Skeletal muscle satellite cell (primary cell): ENCODE results near the gene RSPH9.

Experiments
- H3K27me3 ChIP-seq: 2 replicates; pipeline ENCODE4 v1.7.0; 2013; ENCODE audit warnings: low read length; ENCODE audit not compliant: control insufficient read depth, insufficient read depth
- H3K36me3 ChIP-seq: 2 replicates; pipeline ENCODE4 v1.7.0; 2013; ENCODE audit warnings: mild to moderate bottlenecking, control low read depth, low read length; ENCODE audit not compliant: insufficient read depth
- H3K4me1 ChIP-seq: 2 replicates; pipeline ENCODE4 v1.7.0; 2013; ENCODE audit warnings: low read length; ENCODE audit not compliant: control insufficient read depth, insufficient read depth
- H3K4me2 ChIP-seq: 2 replicates; pipeline ENCODE4 v1.7.0; 2013; ENCODE audit warnings: mild to moderate bottlenecking, low read length
- H3K4me3 ChIP-seq: 2 replicates; pipeline ENCODE4 v1.7.0; 2013; ENCODE audit warnings: low read length
- H3K9ac ChIP-seq: 2 replicates; pipeline ENCODE4 v1.7.0; 2013; ENCODE audit warnings: mild to moderate bottlenecking, low read depth, low read length, moderate library complexity
- H3K9me3 ChIP-seq: replicated peaks from 2 replicates; pipeline ENCODE4 v1.7.0; 2013; ENCODE audit warnings: mild to moderate bottlenecking, control low read depth, low read length

RSPH9 gene

GRCh38 chr6:43671801-43672690 lies 27.2 kb downstream of the RSPH9 start:
- Histone ChIP-seq H3K36me3 (peaks cover 53% of the 10 kb centered on the region), H3K9me3 (no peaks in the 10 kb centered on the region), H3K4me2 (no peak overlapping the region), H3K9ac (no peak overlapping the region), H3K4me1 (peaks cover 20% of the 10 kb centered on the region), H3K27me3 (no peaks in the 10 kb centered on the region), H3K4me3 (no peak overlapping the region)

GRCh38 chr6:43673444-43674084 lies 28.7 kb downstream of the RSPH9 start:
- H3K36me3 ChIP-seq, result peaks cover 68% of the 10 kb centered on the region
- H3K4me1 ChIP-seq, result peaks cover 13% of the 10 kb centered on the region
- H3K9ac ChIP-seq, result no peak overlapping the region

GRCh38 chr6:43674291-43674690 lies 29.5 kb downstream of the RSPH9 start:
- peaks cover 75% of the 10 kb centered on the region for H3K36me3 ChIP-seq
- no peak overlapping the region for H3K9ac ChIP-seq

More at GRCh38 chr6:43673444-43674084, 28.7 kb downstream of the RSPH9 start:
- Histone ChIP-seq H3K4me3 (no peak overlapping the region), H3K4me2 (no peak overlapping the region), H3K27me3 (no peaks in the 10 kb centered on the region), H3K9me3 (no peaks in the 10 kb centered on the region)

GRCh38 chr6:43674921-43675320 lies 30.1 kb downstream of the RSPH9 start:
- H3K36me3 ChIP-seq, result peaks cover 81% of the 10 kb centered on the region
- no peaks in the 10 kb centered on the region for H3K4me1 ChIP-seq
- H3K9ac ChIP-seq, result no peak overlapping the region
- H3K4me2 ChIP-seq, result no peak overlapping the region
- H3K9me3 ChIP-seq, result no peaks in the 10 kb centered on the region
- H3K4me3 ChIP-seq, result no peak overlapping the region
- H3K27me3 ChIP-seq, result no peaks in the 10 kb centered on the region

More at GRCh38 chr6:43674291-43674690, 29.5 kb downstream of the RSPH9 start:
- no peak overlapping the region for H3K4me2 ChIP-seq
- peaks cover 5% of the 10 kb centered on the region for H3K4me1 ChIP-seq
- no peaks in the 10 kb centered on the region for H3K27me3 ChIP-seq
- no peak overlapping the region for H3K4me3 ChIP-seq
- no peaks in the 10 kb centered on the region for H3K9me3 ChIP-seq

GRCh38 chr6:43676962-43677606 lies 32.2 kb downstream of the RSPH9 start:
- no peak overlapping the region for H3K9ac ChIP-seq
- H3K36me3 ChIP-seq, result peaks cover 79% of the 10 kb centered on the region
- no peaks in the 10 kb centered on the region for H3K9me3 ChIP-seq
- no peaks in the 10 kb centered on the region for H3K4me1 ChIP-seq
- no peak overlapping the region for H3K4me2 ChIP-seq
- no peaks in the 10 kb centered on the region for H3K27me3 ChIP-seq
- H3K4me3 ChIP-seq, result no peak overlapping the region

- Histone ChIP-seq H3K4me3 (no peak overlapping the region), H3K36me3 (peaks cover 79% of the 10 kb centered on the region), H3K9me3 (no peaks in the 10 kb centered on the region), H3K9ac (no peak overlapping the region), H3K4me1 (no peaks in the 10 kb centered on the region), H3K4me2 (no peak overlapping the region), H3K27me3 (no peaks in the 10 kb centered on the region)
These were observed 32.9 kb downstream of the RSPH9 start for GRCh38 chr6:43677759-43678158.

GRCh38 chr6:43678341-43678740 lies 33.5 kb downstream of the RSPH9 start:
- H3K4me3 ChIP-seq, result no peak overlapping the region
- H3K4me2 ChIP-seq, result no peak overlapping the region
- H3K27me3 ChIP-seq, result no peaks in the 10 kb centered on the region
- no peaks in the 10 kb centered on the region for H3K9me3 ChIP-seq
- no peaks in the 10 kb centered on the region for H3K4me1 ChIP-seq
- peaks cover 79% of the 10 kb centered on the region for H3K36me3 ChIP-seq
- H3K9ac ChIP-seq, result no peak overlapping the region

GRCh38 chr6:43679057-43679456 lies 34.2 kb downstream of the RSPH9 start:
- Histone ChIP-seq H3K9ac (no peak overlapping the region), H3K36me3 (peaks cover 73% of the 10 kb centered on the region), H3K4me2 (no peak overlapping the region), H3K4me3 (no peak overlapping the region), H3K9me3 (no peaks in the 10 kb centered on the region), H3K27me3 (no peaks in the 10 kb centered on the region), H3K4me1 (no peaks in the 10 kb centered on the region)

- Histone ChIP-seq H3K27me3 (no peaks in the 10 kb centered on the region), H3K4me1 (no peaks in the 10 kb centered on the region), H3K4me3 (no peak overlapping the region), H3K9ac (no peak overlapping the region), H3K9me3 (no peaks in the 10 kb centered on the region), H3K4me2 (no peak overlapping the region), H3K36me3 (peaks cover 61% of the 10 kb centered on the region)
These were observed 35.7 kb downstream of the RSPH9 start for GRCh38 chr6:43680308-43681200.

- no peak overlapping the region for H3K4me3 ChIP-seq
These were observed 36.5 kb downstream of the RSPH9 start for GRCh38 chr6:43681303-43681702.

More at GRCh38 chr6:43681303-43681702, 36.5 kb downstream of the RSPH9 start:
- peaks cover 4% of the 10 kb centered on the region for H3K4me1 ChIP-seq
- no peak overlapping the region for H3K4me2 ChIP-seq
- H3K9me3 ChIP-seq, result no peaks in the 10 kb centered on the region
- H3K9ac ChIP-seq, result no peak overlapping the region
- H3K27me3 ChIP-seq, result no peaks in the 10 kb centered on the region
- peaks cover 57% of the 10 kb centered on the region for H3K36me3 ChIP-seq
